ENCODE results near the gene MRPL1. TPM values are rescaled to one million over a fixed set of nuclear protein-coding genes. Genes with fewer than 3 reads are reported as not detected.

Gene MRPL1
- total RNA-seq, 4 donors from 2014 or later: 29.2 to 52.0 (median 31.5) TPM

DNA sequence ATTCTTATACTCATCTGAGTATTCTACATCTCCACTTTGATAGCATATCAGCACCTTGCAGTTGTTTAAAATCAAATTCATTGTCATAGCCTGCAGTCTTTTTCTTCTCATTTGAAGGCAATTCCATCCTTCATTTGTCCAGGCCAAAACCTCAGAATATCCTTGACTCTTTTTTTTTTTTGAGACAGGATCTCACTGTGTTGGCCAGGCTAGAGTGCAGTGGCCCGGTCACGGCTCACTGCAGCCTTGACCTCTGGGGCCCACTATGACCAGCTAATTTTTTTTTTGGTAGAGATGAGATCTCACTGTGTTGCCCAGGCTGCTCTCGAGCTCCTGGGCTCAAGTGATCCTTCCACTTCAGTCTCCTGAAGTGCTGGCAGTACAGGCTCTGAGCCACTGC lies 2.6 kb downstream of the MRPL1 start:
- TF ChIP-seq, protein P1, sequence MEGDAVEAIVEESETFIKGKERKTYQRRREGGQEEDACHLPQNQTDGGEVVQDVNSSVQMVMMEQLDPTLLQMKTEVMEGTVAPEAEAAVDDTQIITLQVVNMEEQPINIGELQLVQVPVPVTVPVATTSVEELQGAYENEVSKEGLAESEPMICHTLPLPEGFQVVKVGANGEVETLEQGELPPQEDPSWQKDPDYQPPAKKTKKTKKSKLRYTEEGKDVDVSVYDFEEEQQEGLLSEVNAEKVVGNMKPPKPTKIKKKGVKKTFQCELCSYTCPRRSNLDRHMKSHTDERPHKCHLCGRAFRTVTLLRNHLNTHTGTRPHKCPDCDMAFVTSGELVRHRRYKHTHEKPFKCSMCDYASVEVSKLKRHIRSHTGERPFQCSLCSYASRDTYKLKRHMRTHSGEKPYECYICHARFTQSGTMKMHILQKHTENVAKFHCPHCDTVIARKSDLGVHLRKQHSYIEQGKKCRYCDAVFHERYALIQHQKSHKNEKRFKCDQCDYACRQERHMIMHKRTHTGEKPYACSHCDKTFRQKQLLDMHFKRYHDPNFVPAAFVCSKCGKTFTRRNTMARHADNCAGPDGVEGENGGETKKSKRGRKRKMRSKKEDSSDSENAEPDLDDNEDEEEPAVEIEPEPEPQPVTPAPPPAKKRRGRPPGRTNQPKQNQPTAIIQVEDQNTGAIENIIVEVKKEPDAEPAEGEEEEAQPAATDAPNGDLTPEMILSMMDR (IDR thresholded peaks at IDR 0.05 in 4 of 5, conservative IDR thresholded peaks at IDR 0.05 in 1 of 5): no peak
- no peak for TF ChIP-seq POLR2A (IDR thresholded peaks at IDR 0.05)
- Histone ChIP-seq H3K4me1 (peaks cover 12 to 14% of the 10 kb centered on the region in 2 donors), H3K27me3 (no peaks in the 10 kb centered on the region), H3K4me3 (no peak overlapping the region), H3K27ac (no peak overlapping the region), H3K9me3 (no peaks in the 10 kb centered on the region), H3K36me3 (no peaks in the 10 kb centered on the region)
- DNase-seq: no peak
- no peak for ATAC-seq
- intact Hi-C loops (cut with DNase I; ENCODE audit: low total_unique reads): loop anchor here (10.0 kb wide), 1 partner anchor 790 kb away; the partner anchor contains the start of gene CCNI
- in situ Hi-C loops (cut with MboI; ENCODE audit: low sequenced_read_pairs in 4 of 4): no loop called here

DNA sequence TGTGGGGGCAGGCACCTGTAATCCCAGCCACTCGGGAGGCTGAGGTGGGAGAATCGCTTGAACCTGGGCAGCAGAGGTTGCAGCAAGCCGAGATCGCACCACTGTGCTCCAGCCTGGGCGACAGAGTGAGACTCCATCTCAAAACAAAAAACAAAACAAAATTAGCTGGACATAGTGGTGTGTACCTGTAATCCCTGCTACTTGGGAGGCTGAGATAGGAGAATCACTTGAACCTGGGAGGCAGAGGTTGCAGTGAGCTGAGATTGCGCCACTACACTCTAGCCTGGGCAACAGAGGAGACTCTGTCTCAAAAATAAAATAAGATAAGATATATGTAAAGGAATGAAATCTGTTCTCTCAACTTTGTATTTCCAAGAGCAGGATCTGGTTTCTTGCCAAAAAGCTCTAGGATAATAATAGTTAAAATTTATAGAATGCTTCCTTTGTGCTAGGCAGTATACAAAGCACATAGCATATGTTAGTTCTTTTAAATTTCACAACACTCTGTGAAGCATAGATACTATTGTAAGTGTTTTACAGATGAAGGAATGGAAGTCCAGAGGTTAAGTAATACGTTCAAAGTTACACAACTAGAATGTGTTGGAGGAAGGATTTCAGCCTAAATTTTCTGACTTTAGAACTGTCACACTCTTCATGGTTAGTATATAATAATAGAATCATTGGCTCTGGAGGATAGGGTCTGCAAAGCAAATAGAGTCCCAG lies 10.3 kb downstream of the MRPL1 start:
- Histone ChIP-seq H3K36me3 (peaks cover 0 to 39% of the 10 kb centered on the region in 2 donors), H3K27ac (no peak overlapping the region), H3K4me3 (no peak overlapping the region), H3K4me1 (peaks cover 0 to 4% of the 10 kb centered on the region in 2 donors), H3K9me3 (no peaks in the 10 kb centered on the region), H3K27me3 (no peaks in the 10 kb centered on the region)
- TF ChIP-seq, protein P1 (IDR thresholded peaks at IDR 0.05 in 4 of 5, conservative IDR thresholded peaks at IDR 0.05 in 1 of 5): no peak
- TF ChIP-seq POLR2A (IDR thresholded peaks at IDR 0.05): no peak
- DNase-seq (no peak), ATAC-seq (no peak)
- intact Hi-C loops (cut with DNase I; ENCODE audit: low total_unique reads) (no loop called here), in situ Hi-C loops (cut with MboI; ENCODE audit: low sequenced_read_pairs in 4 of 4) (no loop called here)

DNA sequence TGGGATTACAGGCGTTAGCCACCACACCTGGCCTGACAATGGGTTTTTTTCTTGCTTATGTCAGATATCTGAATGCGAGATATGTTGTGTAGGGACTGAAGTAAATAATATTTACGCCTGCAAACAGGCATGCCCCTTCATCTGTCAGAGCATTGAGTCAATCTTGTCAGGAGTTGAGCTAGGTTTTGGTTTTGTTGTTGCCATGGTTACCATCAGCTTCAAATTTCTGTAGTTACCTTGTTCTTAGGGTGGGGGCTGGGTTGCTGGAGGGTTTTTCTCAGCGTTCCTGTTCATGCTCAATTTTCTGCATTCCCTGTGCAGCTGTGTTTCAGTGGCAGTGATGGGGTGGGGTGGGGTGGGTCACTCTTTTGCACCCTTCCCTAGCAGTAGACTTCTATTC lies 14.5 kb downstream of the MRPL1 start:
- H3K9me3 ChIP-seq: no peaks in the 10 kb centered on the region
- no peak overlapping the region for H3K4me3 ChIP-seq
- no peaks in the 10 kb centered on the region for H3K27me3 ChIP-seq
- intact Hi-C loops (cut with DNase I; ENCODE audit: low total_unique reads): no loop called here
- ATAC-seq (no peak), DNase-seq (no peak)
- no peak overlapping the region for H3K27ac ChIP-seq
- no peaks in the 10 kb centered on the region for H3K4me1 ChIP-seq
- in situ Hi-C loops (cut with MboI; ENCODE audit: low sequenced_read_pairs in 4 of 4): no loop called here
- H3K36me3 ChIP-seq: peaks cover 0 to 29% of the 10 kb centered on the region in 2 donors
- TF ChIP-seq POLR2A (IDR thresholded peaks at IDR 0.05): no peak
- TF ChIP-seq, protein P1 (IDR thresholded peaks at IDR 0.05 in 4 of 5, conservative IDR thresholded peaks at IDR 0.05 in 1 of 5): no peak

GRCh38 chr4:77877771-77878565 lies 15.3 kb downstream of the MRPL1 start:
- DNase-seq (no peak), ATAC-seq (no peak)
- Histone ChIP-seq H3K36me3 (peaks cover 0 to 23% of the 10 kb centered on the region in 2 donors), H3K4me1 (no peaks in the 10 kb centered on the region), H3K27me3 (no peaks in the 10 kb centered on the region), H3K27ac (no peak overlapping the region), H3K9me3 (no peaks in the 10 kb centered on the region), H3K4me3 (no peak overlapping the region)
- TF ChIP-seq, protein P1 (IDR thresholded peaks at IDR 0.05 in 4 of 5, conservative IDR thresholded peaks at IDR 0.05 in 1 of 5): no peak
- no peak for TF ChIP-seq POLR2A (IDR thresholded peaks at IDR 0.05)
- intact Hi-C loops (cut with DNase I; ENCODE audit: low total_unique reads) (no loop called here), in situ Hi-C loops (cut with MboI; ENCODE audit: low sequenced_read_pairs in 4 of 4) (no loop called here)
